HL-60/S4 treated with phorbol 12-myristate 13-acetate at 8.2 ng/mL for 4 days and 3 days (cell line): ENCODE results near the gene HIF3A.
"Not testable (repeated sequence)": the region's sequence is repeated elsewhere in the genome, so short reads cannot be mapped to it uniquely, and the experiment has no call there.

ENCODE experiments used
- in situ Hi-C: fragments of 300-500 bp; cut with MboI; formaldehyde crosslinking; loops from 2 replicates; pipeline ENCODE4 v1.15.0; 2022; ENCODE audit warnings: low sequenced_read_pairs

The HIF3A gene

GRCh38 chr19:46355234-46356148, 58.6 kb downstream of the HIF3A start:
- in situ Hi-C loops: no loop called here

DNA sequence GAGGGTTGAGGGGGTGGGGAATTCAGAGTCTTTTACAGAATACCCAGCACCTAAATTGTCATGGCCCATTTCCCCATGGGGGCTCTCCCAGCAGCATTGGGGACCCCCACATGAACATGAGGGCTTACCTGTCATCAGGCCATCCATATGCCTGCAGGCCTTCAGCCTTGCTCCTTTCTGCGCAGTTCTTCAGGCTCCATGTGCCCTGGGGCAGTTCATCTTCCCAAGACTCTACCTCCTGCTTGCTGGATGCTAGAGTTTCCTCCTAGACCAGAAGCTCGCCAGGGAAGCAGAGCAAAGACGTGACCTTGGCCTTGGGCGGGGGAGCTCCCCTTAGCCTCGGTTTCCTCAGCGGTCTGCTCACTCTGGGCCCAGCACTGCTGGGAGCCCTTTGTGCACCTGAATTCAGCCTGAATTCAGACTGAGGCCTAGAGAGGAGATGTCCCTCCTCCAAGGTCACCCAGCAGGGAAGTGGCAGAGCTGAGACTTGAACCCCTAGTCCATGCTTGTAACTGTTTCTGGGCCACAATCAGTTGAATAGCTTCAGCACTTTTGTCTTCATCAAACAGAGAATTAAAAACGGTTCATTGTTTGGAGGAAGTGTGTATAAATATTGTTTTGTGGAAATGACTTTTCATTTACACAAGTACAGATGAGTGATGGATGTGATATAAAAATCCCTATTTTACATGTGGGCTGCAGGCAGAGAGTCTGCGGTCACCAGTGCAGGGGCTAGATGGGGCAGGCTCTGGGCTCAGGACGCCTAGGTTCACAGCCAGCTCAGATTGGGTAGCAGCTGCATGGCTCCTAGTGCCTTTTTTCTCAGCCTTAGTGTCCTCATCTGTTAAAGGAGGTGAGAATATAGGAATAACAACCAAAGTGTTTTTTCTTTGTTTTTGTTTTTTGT, 59.6 kb downstream of the HIF3A start:
- in situ Hi-C loops: no loop called here

DNA sequence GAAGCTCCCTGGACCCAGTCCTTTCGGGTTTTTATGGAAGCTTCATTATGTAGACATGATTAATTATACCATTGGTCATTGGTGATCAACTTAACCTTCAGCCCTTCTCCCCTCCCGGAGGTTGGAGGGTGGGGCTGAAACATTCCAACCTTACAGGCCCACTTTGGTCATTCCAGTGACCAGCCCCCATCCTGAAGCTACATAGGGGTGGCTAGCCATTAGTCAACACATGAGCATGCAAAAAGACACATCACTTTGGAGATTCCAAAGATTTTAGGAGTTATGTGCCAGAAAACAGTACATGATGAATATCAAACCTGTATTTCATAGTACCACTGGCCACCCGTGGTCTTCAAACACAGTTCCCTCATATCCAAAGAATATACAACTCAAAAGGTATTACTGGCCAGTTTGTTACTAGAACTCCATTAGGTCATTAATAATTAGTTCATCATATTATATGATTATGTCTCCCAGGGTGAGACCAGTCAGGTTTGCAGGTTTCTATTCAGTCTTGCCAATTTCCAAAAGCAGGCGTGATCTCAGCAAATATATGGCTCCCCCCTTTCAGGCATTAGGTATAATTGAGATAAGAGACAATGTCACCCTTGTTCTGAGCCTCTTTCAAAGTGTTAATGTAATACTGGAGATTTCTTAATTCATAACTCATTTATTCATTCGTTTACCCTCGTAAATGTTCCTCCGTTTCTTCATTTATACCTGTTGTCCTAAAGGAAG, 61.2 kb downstream of the HIF3A start:
- in situ Hi-C loops: no loop called here

- in situ Hi-C loops: no loop called here
Observed at GRCh38 chr19:46361915-46362314, 65.1 kb downstream of the HIF3A start.

GRCh38 chr19:46364359-46364758, 67.5 kb downstream of the HIF3A start:
- in situ Hi-C loops: no loop called here

- in situ Hi-C loops: no loop called here
Observed at GRCh38 chr19:46365561-46365960, 68.7 kb downstream of the HIF3A start.

GRCh38 chr19:46366620-46367292, 69.9 kb downstream of the HIF3A start:
- in situ Hi-C loops: no loop called here

GRCh38 chr19:46367426-46367825, 70.6 kb downstream of the HIF3A start:
- in situ Hi-C loops: no loop called here

DNA sequence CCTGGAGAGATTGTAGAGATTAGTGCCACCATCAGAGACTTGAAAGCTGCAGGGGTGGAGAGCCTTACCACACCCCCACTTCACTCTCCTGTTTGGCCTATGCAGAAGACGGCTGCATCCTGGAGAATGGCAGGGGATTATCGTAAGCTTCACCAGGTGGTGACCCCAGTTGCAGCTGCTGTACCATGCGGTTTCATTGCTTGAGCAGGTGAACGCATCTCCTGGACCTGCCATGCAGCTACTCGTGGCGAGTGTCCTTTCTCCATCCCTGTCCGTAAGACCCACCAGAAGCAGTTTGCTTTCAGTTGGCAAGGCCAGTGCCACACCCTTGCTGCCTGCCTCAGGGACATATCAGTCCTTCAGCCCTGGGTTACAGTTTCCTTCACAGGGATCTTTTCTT, 71.3 kb downstream of the HIF3A start:
- in situ Hi-C loops: no loop called here

DNA sequence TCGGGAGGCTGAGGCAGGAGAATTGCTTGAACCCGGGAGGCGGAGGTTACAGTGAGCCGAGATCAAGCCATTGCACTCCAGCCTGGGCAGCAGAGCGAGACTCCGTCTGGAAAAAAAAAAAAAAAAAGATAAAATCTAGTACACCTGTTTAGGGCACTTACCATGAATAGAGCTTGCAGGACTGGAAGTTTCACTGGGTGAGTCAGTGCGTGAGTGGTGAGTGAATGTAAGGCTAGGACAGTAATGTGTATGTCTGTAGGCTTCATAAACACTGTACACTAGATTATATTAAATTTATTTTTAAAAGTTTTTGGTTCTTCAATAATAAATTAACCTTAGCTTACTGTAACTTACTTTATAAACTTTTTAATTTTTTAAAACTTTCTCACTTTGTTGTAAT, 73.0 kb downstream of the HIF3A start:
- in situ Hi-C loops: no loop called here

GRCh38 chr19:46371371-46371901, 74.6 kb downstream of the HIF3A start:
- in situ Hi-C loops: no loop called here

- in situ Hi-C loops: no loop called here
Observed at GRCh38 chr19:46372901-46373490, 76.2 kb downstream of the HIF3A start.

DNA sequence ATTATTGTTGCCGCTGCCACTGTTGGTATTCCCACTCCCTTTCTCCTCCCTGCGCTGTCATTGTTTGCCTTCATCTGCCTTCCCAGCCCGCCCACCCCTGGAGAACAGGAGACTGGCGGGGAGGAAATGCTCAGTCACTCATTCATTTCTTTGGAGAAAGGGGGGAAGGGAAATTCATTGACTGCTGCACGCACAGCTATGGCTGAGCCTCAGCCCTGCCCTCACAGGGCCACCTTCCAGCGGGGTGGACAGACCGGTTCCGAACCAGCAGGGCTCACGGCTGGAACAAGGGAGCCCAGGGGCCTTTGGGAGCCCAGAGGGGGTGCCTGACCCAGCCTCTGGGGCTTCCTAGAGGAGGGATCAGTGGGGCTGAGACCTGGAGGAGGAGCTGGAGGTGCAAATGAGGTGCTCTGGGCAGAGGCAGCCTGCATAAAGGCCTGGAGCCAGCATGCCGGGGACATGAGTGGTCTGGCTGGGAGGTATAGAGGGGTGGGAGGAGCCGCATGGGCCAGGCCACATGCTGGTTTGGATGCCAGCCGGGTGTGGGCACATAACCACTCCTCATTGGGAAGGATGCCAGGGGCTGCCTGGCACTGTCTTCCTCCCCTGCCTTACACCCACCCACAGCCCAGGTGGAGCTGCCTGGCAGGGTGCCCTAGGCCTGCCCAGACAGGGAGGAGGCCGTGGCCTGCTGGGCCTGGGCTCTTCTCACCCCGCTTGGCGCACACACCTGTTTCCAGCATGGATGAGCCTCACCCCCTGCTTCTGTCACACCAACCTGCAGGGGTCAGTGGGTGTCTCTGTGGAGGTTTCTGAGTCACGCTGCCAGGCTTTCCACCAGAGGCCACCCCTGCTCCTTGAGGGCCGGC, 76.9 kb downstream of the HIF3A start:
- in situ Hi-C loops: no loop called here

GRCh38 chr19:46374536-46375475, 78.0 kb downstream of the HIF3A start:
- in situ Hi-C loops: no loop called here

GRCh38 chr19:46375476-46376067, 78.7 kb downstream of the HIF3A start:
- in situ Hi-C loops: not testable (repeated sequence)

GRCh38 chr19:46376241-46377153, 79.7 kb downstream of the HIF3A start:
- in situ Hi-C loops: no loop called here
